ENCODE data around the gene SFRP4. TPM values are rescaled to one million over a fixed set of nuclear protein-coding genes. Genes with fewer than 3 reads are reported as not detected.

Gene SFRP4
- total and polyA plus RNA-seq, 9 of the 15 experiments (the other 6 are each of a cell fraction or from before 2014, with no cell fraction given), result not detected

DNA sequence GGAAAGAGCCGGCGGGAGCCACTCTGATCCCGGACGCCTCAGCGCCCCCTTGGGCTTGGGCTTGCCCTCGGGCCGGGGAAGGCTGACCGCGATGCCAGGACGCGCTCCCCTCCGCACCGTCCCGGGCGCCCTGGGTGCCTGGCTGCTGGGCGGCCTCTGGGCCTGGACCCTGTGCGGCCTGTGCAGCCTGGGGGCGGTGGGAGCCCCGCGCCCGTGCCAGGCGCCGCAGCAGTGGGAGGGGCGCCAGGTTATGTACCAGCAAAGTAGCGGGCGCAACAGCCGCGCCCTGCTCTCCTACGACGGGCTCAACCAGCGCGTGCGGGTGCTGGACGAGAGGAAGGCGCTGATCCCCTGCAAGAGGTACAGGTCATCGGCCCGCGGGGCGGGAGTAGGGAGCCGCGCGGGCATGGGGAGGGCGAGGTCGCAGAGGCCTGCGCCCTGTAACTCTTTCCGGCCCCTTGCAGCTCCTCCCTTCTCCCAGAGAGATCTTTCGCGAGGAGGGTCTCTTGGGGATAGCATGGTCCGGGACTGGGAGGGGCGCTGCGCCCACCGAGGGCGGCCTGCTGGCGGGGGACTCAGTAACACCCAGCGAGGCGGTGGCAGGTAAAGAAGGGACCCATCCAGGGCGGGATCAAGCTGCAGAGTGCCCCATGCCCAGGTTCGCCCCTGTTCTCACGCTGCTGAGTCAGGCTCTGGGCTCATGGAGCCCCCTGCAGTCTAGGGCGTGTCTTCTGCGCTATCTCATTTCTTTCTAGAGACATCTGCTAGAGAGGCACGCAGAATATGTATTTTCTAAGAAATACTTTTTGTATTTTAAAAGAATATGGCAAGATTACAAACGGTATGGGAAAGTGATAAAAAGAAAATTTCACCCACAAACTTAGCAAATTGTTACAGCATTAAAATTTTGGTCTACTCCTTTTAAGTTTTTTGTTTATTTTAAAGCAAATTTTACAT lies 4.5 kb upstream of the SFRP4 start (continued):
- no peak for TF ChIP-seq SRSF1 (IDR thresholded peaks at IDR 0.05; ENCODE audit: low read depth, low read length)
- TF ChIP-seq ZNF212 (CRISPR knock-in tag; IDR thresholded peaks at IDR 0.05), result no peak
- peak; percentile 55 for TF ChIP-seq NCOR1 (IDR thresholded peaks at IDR 0.05)
- TF ChIP-seq ZFPM2 (CRISPR knock-in tag; IDR thresholded peaks at IDR 0.05), result no peak
- TF ChIP-seq, protein P1, sequence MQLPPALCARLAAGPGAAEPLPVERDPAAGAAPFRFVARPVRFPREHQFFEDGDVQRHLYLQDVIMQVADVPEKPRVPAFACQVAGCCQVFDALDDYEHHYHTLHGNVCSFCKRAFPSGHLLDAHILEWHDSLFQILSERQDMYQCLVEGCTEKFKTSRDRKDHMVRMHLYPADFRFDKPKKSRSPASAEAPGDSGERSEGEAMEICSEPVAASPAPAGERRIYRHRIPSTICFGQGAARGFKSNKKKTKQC (CRISPR knock-in tag; IDR thresholded peaks at IDR 0.05), result no peak
- TF ChIP-seq SIRT6 (IDR thresholded peaks at IDR 0.05; ENCODE audit: low read depth, low read length), result no peak
- TF ChIP-seq ZBTB12 (CRISPR knock-in tag; IDR thresholded peaks at IDR 0.05), result no peak
- TF ChIP-seq SAP30 (IDR thresholded peaks at IDR 0.05; ENCODE audit: borderline replicate concordance, insufficient read depth, low read depth, low read length, poor library complexity, severe bottlenecking), result no peak
- no peak; the same call in 1 of the 2 replicates for TF ChIP-seq LEF1 (IDR thresholded peaks at IDR 0.05)
- TF ChIP-seq MBD2 (IDR thresholded peaks at IDR 0.05; ENCODE audit: borderline replicate concordance, low read depth), result no peak
- no peak for TF ChIP-seq REST (IDR thresholded peaks at IDR 0.05; ENCODE audit: borderline replicate concordance)
- TF ChIP-seq REST (CRISPR knock-in tag; IDR thresholded peaks at IDR 0.05; ENCODE audit: low read depth), result no peak
- TF ChIP-seq ZNF263 (CRISPR knock-in tag; IDR thresholded peaks at IDR 0.05; ENCODE audit: borderline replicate concordance), result no peak
- no peak for TF ChIP-seq ZBTB9 (CRISPR knock-in tag; IDR thresholded peaks at IDR 0.05)
- TF ChIP-seq RBM15 (IDR thresholded peaks at IDR 0.05; ENCODE audit: insufficient read depth, low read length), result no peak
- no peak for TF ChIP-seq MTA1 (IDR thresholded peaks at IDR 0.05; ENCODE audit: borderline replicate concordance)
